Measurements from ENCODE around the gene STOX1. TPM values are rescaled to one million over a fixed set of nuclear protein-coding genes. Genes with fewer than 3 reads are reported as not detected.
"Not testable (repeated sequence)": the region's sequence is repeated elsewhere in the genome, so short reads cannot be mapped to it uniquely, and the experiment has no call there.

STOX1 gene
- total RNA-seq, 1 donor from 2014 or later = 0.28 TPM

GRCh38 chr10:68829521-68829920, 2.2 kb downstream of the STOX1 start:
- no peak for ATAC-seq

- no peak for ATAC-seq
Measured at GRCh38 chr10:68829952-68830351, 2.6 kb downstream of the STOX1 start.

- ATAC-seq = no peak
Measured at GRCh38 chr10:68831961-68832455, 4.7 kb downstream of the STOX1 start.

GRCh38 chr10:68832601-68833000, 5.3 kb downstream of the STOX1 start:
- no peak for ATAC-seq

- no peak for ATAC-seq
Measured at GRCh38 chr10:68837626-68838322, 10.4 kb downstream of the STOX1 start.

GRCh38 chr10:68840650-68841049, 13.3 kb downstream of the STOX1 start:
- ATAC-seq = not testable (repeated sequence)

GRCh38 chr10:68848281-68848680, 20.9 kb downstream of the STOX1 start:
- ATAC-seq = no peak

GRCh38 chr10:68848806-68849205, 21.5 kb downstream of the STOX1 start:
- ATAC-seq = no peak

GRCh38 chr10:68856352-68856751, 29.0 kb downstream of the STOX1 start:
- ATAC-seq = no peak

GRCh38 chr10:68857005-68857404, 29.7 kb downstream of the STOX1 start:
- no peak for ATAC-seq

- no peak for ATAC-seq
Measured at GRCh38 chr10:68861253-68861652, 33.9 kb downstream of the STOX1 start.

GRCh38 chr10:68864611-68865010, 37.3 kb downstream of the STOX1 start:
- ATAC-seq = no peak

- ATAC-seq = not testable (repeated sequence)
Measured at GRCh38 chr10:68868173-68868572, 40.8 kb downstream of the STOX1 start.

- no peak for ATAC-seq
Measured at GRCh38 chr10:68869623-68870022, 42.3 kb downstream of the STOX1 start.

GRCh38 chr10:68870061-68870460, 42.7 kb downstream of the STOX1 start:
- ATAC-seq = no peak

- no peak for ATAC-seq
Measured at GRCh38 chr10:68870545-68871104, 43.3 kb downstream of the STOX1 start.

GRCh38 chr10:68871105-68871711, 43.9 kb downstream of the STOX1 start:
- ATAC-seq = no peak

GRCh38 chr10:68871731-68872342, 44.5 kb downstream of the STOX1 start:
- ATAC-seq = no peak

- no peak for ATAC-seq
Measured at GRCh38 chr10:68876246-68877138, 49.2 kb downstream of the STOX1 start.

GRCh38 chr10:68877482-68878110, 50.3 kb downstream of the STOX1 start:
- no peak for ATAC-seq

- no peak for ATAC-seq
Measured at GRCh38 chr10:68878496-68878895, 51.2 kb downstream of the STOX1 start.

GRCh38 chr10:68879628-68880027, 52.3 kb downstream of the STOX1 start:
- no peak for ATAC-seq

All from esophagus mucosa (tissue), 1 donor.